Choroid plexus epithelial cell (primary cell): Measurements from ENCODE around the gene TVP23A.
A peak's percentile ranks its signal among the peaks of the same experiment; 100 is the strongest.

Source experiments
- DNase-seq: peaks from one replicate; pipeline ENCODE4 v3.0.0-alpha.2; 2010; ENCODE audit warnings: low read depth
- H3K4me3 ChIP-seq: 2 replicates; pipeline ENCODE4 v1.5.1; 2011; ENCODE audit warnings: low read depth, mild to moderate bottlenecking, control low read depth, low read length, moderate library complexity
- TF ChIP-seq, protein P1 (sequence below): conservative IDR thresholded peaks from 2 replicates; pipeline ENCODE4 v1.5.1; 2011; ENCODE audit warnings: low read depth, mild to moderate bottlenecking, control low read depth, inconsistent platforms, low read length, moderate library complexity

The TVP23A gene

GRCh38 chr16:10740000-10740844 is 78.4 kb downstream of the TVP23A start:
- no peak overlapping the region for H3K4me3 ChIP-seq
- TF ChIP-seq, protein P1, sequence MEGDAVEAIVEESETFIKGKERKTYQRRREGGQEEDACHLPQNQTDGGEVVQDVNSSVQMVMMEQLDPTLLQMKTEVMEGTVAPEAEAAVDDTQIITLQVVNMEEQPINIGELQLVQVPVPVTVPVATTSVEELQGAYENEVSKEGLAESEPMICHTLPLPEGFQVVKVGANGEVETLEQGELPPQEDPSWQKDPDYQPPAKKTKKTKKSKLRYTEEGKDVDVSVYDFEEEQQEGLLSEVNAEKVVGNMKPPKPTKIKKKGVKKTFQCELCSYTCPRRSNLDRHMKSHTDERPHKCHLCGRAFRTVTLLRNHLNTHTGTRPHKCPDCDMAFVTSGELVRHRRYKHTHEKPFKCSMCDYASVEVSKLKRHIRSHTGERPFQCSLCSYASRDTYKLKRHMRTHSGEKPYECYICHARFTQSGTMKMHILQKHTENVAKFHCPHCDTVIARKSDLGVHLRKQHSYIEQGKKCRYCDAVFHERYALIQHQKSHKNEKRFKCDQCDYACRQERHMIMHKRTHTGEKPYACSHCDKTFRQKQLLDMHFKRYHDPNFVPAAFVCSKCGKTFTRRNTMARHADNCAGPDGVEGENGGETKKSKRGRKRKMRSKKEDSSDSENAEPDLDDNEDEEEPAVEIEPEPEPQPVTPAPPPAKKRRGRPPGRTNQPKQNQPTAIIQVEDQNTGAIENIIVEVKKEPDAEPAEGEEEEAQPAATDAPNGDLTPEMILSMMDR: no peak
- DNase-seq: no peak

DNA sequence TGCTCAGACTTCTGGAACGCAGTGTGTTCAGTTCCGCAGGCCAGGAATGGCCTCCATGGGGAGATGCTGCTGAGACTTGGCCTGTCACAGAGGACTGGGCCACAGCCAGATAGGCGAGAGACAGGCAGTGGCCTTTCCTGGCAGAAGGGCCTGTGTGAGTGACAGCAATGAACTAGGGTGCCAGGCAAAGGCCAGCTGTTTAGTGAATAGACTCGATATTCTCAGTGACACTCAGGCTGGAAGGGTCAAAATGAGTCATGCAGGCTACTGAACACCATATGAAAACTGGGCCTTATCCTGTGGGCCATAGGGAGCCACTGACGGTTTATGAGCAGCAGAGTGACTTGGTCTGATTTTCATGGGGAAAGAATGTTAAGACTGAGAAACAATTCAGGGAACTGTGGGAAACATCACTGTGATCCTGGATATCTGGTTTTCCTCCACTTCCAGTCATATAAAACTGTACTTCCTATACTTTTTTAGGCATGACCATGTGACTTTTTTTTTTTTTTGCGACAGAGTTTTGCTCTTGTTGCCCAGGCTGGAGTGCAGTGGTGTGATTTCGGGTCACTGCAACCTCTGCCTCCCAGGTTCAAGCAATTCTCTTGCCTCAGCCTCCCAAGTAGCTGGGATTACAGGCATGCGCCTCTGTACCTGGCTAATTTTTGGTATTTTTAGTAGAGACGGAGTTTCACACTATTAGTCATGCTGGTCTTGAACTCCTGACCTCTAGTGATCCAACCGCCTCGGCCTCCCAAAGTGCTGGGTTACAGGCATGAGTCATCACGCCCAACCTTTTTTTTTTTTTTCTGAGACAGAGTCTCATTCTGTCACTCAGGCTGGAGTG is 80.1 kb downstream of the TVP23A start:
- TF ChIP-seq, protein P1: no peak
- H3K4me3 ChIP-seq: no peak overlapping the region
- peak; percentile 86 for DNase-seq

- no peak overlapping the region for H3K4me3 ChIP-seq
- TF ChIP-seq, protein P1: peak; percentile 92
- peak; percentile 83 for DNase-seq
Measured at GRCh38 chr16:10737068-10737625, 81.4 kb downstream of the TVP23A start.

GRCh38 chr16:10731790-10732189 is 86.8 kb downstream of the TVP23A start:
- TF ChIP-seq, protein P1: no peak
- no peak for DNase-seq
- H3K4me3 ChIP-seq: no peak overlapping the region

- peak; percentile 11 for DNase-seq
- TF ChIP-seq, protein P1: no peak
- no peak overlapping the region for H3K4me3 ChIP-seq
Measured at GRCh38 chr16:10729104-10730048, 89.2 kb downstream of the TVP23A start.
